ENCODE measurements around the gene AGAP1.

Gene AGAP1

DNA sequence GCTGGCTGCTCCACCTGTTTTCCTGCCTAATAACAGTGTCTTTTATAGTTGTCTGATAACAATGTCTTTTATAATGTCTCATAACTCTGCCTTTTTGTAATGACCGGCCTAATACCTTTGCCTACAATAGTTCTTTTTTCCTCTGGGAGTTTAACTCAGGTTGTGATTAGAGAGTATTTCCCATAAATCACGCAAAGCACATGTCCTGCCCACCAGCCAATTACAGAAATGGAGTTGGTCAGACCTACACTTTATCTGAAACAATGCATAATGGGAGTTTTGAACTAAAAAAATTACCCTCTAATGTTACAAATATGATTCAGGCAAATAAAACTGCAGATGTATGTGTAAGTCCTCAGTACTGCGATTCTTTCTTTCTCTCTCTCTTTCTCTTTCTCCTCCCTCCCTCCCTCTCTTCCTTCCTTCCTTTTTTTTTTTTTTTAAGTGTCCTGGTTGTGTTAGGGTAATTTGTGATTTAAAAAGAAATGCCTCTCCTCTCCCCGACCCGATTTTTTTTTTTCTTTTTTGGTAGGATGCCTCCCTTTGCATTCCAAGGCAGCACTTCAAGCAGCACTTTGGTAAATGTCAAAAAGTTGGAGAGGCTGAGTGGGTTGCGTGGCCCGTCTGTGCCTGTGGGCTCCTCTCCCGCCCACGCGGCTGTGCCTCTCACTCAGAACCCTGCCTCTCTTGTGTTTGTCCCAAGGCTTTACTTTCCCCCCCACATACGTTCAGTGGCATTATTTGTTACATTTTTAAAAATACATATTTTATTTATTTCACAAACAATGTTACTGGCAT lies 147.3 kb downstream of the AGAP1 start:
- TF ChIP-seq, protein P1, sequence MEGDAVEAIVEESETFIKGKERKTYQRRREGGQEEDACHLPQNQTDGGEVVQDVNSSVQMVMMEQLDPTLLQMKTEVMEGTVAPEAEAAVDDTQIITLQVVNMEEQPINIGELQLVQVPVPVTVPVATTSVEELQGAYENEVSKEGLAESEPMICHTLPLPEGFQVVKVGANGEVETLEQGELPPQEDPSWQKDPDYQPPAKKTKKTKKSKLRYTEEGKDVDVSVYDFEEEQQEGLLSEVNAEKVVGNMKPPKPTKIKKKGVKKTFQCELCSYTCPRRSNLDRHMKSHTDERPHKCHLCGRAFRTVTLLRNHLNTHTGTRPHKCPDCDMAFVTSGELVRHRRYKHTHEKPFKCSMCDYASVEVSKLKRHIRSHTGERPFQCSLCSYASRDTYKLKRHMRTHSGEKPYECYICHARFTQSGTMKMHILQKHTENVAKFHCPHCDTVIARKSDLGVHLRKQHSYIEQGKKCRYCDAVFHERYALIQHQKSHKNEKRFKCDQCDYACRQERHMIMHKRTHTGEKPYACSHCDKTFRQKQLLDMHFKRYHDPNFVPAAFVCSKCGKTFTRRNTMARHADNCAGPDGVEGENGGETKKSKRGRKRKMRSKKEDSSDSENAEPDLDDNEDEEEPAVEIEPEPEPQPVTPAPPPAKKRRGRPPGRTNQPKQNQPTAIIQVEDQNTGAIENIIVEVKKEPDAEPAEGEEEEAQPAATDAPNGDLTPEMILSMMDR (IDR thresholded peaks at IDR 0.05; ENCODE audit: insufficient read depth, low read depth, low read length, missing control alignments), result no peak
- no peak overlapping the region for H3K4me3 ChIP-seq (ENCODE audit: low read depth, low read length)
- DNase-seq (ENCODE audit: low read depth), result no peak

DNA sequence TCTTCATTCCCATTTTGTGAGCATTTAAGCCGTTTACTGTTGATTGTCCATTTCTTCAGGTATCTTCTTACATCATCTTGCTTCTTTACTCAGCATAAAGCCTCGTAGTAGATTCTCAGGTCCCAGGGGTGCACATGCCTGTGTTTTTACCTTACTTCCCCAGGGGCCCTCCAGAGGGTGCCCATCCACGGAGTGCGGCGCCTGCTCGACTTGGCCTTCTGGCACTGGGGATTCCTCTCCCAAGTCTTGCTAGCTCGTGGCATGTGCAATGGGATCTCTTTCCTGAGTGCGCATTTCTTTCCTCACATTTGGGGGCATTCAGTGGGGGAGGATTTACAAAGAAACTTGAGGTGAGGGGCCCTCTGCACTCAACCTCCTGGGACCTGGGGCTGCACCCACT lies 148.1 kb downstream of the AGAP1 start:
- H3K4me3 ChIP-seq (ENCODE audit: low read depth, low read length), result no peak overlapping the region
- TF ChIP-seq, protein P1 (IDR thresholded peaks at IDR 0.05; ENCODE audit: insufficient read depth, low read depth, low read length, missing control alignments), result no peak
- DNase-seq (ENCODE audit: low read depth), result no peak

DNA sequence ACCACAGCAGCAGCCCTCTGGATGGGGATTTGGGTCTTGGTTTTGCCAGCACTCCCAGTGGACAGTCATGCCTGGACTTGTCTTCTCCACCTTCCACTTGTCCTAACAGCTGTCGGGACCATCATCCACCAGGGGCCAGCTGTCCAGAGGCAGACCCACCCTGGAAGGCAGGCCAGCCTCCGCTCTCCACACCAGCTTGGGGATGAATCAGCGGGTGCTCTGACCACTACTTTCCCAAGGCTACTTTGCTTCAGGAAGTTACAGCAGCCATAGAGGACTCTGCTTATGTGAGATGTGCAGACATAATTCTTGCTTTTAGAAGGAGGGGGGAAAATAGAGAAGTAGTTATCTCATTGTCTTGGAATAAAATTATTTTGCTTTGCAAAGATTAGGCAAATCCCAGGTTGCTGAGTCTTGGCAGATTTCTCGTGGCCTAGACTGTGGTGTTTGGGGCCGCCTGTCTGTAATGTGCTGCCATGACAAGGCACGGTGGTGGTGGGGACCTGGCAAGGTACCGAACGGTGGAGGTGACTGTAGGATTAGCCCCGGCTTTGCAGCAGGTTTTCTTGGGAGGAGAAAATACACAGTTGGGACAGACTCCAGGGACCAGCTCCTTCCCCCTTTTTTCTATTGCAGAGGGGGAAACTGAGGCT lies 148.7 kb downstream of the AGAP1 start:
- H3K4me3 ChIP-seq (ENCODE audit: low read depth, low read length), result no peak overlapping the region
- TF ChIP-seq, protein P1 (IDR thresholded peaks at IDR 0.05; ENCODE audit: insufficient read depth, low read depth, low read length, missing control alignments), result no peak
- no peak for DNase-seq (ENCODE audit: low read depth)

DNA sequence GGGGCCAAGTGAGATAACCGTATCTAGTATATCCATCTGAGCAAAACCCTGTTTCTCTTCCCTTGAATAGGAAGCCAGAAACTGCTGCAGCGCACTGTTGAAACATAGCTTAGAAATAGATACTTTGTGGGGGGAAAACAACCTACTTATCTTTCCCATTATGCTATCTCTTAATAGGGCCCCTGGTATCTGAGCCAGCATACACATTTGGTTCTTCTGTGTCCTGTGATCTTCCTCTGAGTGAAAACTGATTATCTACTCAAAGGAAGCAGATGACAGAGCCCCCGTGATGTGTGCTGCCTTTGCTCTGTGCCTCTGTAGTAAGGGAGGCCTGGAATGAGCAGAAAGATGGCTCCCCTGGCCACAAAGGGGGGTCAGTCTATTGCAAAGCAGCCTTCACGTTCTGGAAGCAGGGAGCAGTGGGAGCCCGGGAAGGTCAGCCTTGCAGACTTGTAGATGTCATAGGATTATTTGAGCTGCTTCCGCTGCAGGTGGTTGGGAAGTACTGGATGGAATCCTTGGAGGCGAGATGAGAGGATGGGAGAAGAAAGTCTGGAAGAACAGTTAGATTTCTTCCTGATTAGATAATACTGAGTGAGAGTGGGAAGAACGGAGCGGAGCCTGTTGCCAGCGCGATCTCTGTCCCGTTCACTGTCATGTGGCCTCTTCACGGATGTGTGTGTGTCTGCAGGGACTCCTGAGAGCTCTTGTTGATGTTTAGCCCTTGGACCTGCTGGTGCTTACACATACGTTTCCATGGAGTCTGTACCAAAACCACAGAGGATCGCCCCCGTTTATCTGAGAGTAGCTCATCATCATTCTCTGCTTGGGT lies 150.1 kb downstream of the AGAP1 start:
- DNase-seq (ENCODE audit: low read depth), result no peak
- TF ChIP-seq, protein P1 (IDR thresholded peaks at IDR 0.05; ENCODE audit: insufficient read depth, low read depth, low read length, missing control alignments), result no peak

DNA sequence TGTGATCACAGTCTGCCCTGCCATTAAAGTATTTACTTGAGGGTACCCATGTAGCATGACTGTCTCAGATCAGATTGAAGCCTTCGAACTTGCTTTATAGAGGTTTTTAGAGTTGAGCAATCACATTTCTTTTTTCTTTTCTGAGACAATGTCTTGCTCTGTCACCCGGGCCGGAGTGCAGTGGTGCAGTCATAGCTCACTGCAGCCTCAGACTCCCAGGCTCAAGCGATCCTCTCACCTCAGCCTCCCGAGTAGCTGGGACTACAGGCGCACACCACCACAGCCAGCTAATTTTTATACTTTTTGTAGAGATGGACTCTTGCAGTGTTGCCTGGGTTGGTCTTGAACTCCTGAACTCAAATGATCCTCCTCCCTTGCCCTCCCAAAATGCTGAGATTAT lies 153.4 kb downstream of the AGAP1 start:
- DNase-seq (ENCODE audit: low read depth), result no peak
- TF ChIP-seq, protein P1 (IDR thresholded peaks at IDR 0.05; ENCODE audit: insufficient read depth, low read depth, low read length, missing control alignments), result no peak
- no peak overlapping the region for H3K4me3 ChIP-seq (ENCODE audit: low read depth, low read length)

More for the DNA sequence above, 150.1 kb downstream of the AGAP1 start:
- no peak overlapping the region for H3K4me3 ChIP-seq (ENCODE audit: low read depth, low read length)

DNA sequence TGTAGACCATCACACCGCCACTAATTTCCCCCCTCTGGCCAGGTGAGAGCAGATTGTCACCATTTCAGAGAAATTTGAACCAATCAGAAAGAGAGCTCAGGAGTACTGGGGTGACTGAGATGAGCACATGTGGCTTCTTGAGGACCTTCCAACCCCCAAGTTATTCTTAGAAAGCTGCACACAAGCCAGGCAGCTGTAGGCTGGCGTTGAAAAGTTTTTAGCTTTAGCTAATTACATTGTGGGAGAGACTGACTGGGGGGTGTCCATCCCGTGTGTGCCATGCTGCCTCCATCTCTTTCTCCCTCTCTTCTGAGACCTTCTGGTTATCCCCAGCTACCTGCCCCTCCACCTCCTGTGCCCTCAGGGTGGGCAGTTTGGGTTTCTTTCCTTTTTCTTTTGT lies 154.0 kb downstream of the AGAP1 start:
- no peak for DNase-seq (ENCODE audit: low read depth)
- no peak overlapping the region for H3K4me3 ChIP-seq (ENCODE audit: low read depth, low read length)
- TF ChIP-seq, protein P1 (IDR thresholded peaks at IDR 0.05; ENCODE audit: insufficient read depth, low read depth, low read length, missing control alignments), result no peak

Measured in GM12865 (cell line).